Neural progenitor cell (in vitro differentiated cells): Measurements from ENCODE around the gene HIVEP2. TPM values are rescaled to one million over a fixed set of nuclear protein-coding genes. Genes with fewer than 3 reads are reported as not detected.

Experiments
- DNase-seq: peaks from one replicate; pipeline ENCODE4 v3.0.0-alpha.2; 2016; ENCODE audit warnings: low spot score
- H2AFZ ChIP-seq: fragments of 200-600 bp; sonication (generic); replicated peaks from 2 replicates; pipeline ENCODE4 v1.6.1; 2016; ENCODE audit warnings: antibody characterized with exemption
- H3F3A ChIP-seq: fragments of 200-600 bp; sonication (generic); 2 replicates; pipeline ENCODE4 v1.6.1; 2016; ENCODE audit warnings: antibody characterized with exemption, low read depth
- H3K27ac ChIP-seq: fragments of 200-600 bp; sonication (generic); 2 replicates; pipeline ENCODE4 v1.5.1; 2016; ENCODE audit warnings: mild to moderate bottlenecking
- H3K27me3 ChIP-seq: fragments of 200-600 bp; sonication (generic); 2 replicates; pipeline ENCODE4 v1.6.1; 2016; ENCODE audit warnings: mild to moderate bottlenecking, moderate library complexity
- H3K36me3 ChIP-seq: fragments of 200-600 bp; sonication (generic); 2 replicates; pipeline ENCODE4 v1.5.1; 2016
- H3K4me1 ChIP-seq: fragments of 200-600 bp; sonication (generic); 2 replicates; pipeline ENCODE4 v1.6.1; 2016; ENCODE audit warnings: mixed run types
- H3K4me2 ChIP-seq: fragments of 200-600 bp; sonication (generic); 2 replicates; pipeline ENCODE4 v1.6.1; 2016
- H3K4me3 ChIP-seq: fragments of 200-600 bp; sonication (generic); 2 replicates; pipeline ENCODE4 v1.5.1; 2016
- H3K79me2 ChIP-seq: fragments of 200-600 bp; sonication (generic); 2 replicates; pipeline ENCODE4 v1.6.1; 2016; ENCODE audit warnings: low read depth
- H3K9ac ChIP-seq: fragments of 200-600 bp; sonication (generic); 2 replicates; pipeline ENCODE4 v1.6.1; 2016
- H3K9me3 ChIP-seq: fragments of 200-600 bp; sonication (generic); 2 replicates; pipeline ENCODE4 v1.5.1; 2016; ENCODE audit warnings: low read depth
- H4K20me1 ChIP-seq: fragments of 200-600 bp; sonication (generic); 2 replicates; pipeline ENCODE4 v1.6.1; 2016; ENCODE audit warnings: low read depth
- H3K27ac Mint-ChIP-seq: 3 replicates; pipeline ENCODE4 v1.8.0; 2021; ENCODE audit warnings: mixed read lengths
- H3K27me3 Mint-ChIP-seq: 2 replicates; pipeline ENCODE4 v1.8.0; 2022; ENCODE audit warnings: low read depth, mild to moderate bottlenecking, inconsistent platforms, moderate library complexity, mixed read lengths; ENCODE audit not compliant: insufficient read depth
- H3K36me3 Mint-ChIP-seq: 3 replicates; pipeline ENCODE4 v1.8.0; 2021; ENCODE audit warnings: mixed read lengths
- H3K4me1 Mint-ChIP-seq: 3 replicates; pipeline ENCODE4 v1.8.0; 2021; ENCODE audit warnings: mixed read lengths
- H3K4me3 Mint-ChIP-seq: 3 replicates; pipeline ENCODE4 v1.8.0; 2021; ENCODE audit warnings: mild to moderate bottlenecking, moderate library complexity, mixed read lengths
- H3K9me3 Mint-ChIP-seq: 3 replicates; pipeline ENCODE4 v1.8.0; 2020; ENCODE audit warnings: mixed read lengths
- EZH2 ChIP-seq: fragments of 200-600 bp; sonication (generic); IDR thresholded peaks from 2 replicates; pipeline ENCODE4 v1.6.1; 2017; ENCODE audit warnings: antibody characterized with exemption, mild to moderate bottlenecking, moderate library complexity
- EZH2phosphoT487 ChIP-seq: fragments of 200-600 bp; sonication (generic); IDR thresholded peaks from 2 replicates; pipeline ENCODE4 v1.6.1; 2017; ENCODE audit warnings: antibody characterized with exemption
- total RNA-seq: library from RNA; depleted of rRNA; stranded (reverse); fragments of >200 nt; gene quantifications from 2 replicates; pipeline ENCODE4 v1.2.3, GENCODE V29; 2015; ENCODE audit warnings: low replicate concordance
- TF ChIP-seq, protein P1 (sequence below): fragments of 200-600 bp; sonication (generic); IDR thresholded peaks from 2 replicates; pipeline ENCODE4 v1.5.1; 2017; ENCODE audit warnings: antibody characterized with exemption, mild to moderate bottlenecking

HIVEP2 gene
- total RNA-seq, 1 donor from 2014 or later: 2.1 TPM

DNA sequence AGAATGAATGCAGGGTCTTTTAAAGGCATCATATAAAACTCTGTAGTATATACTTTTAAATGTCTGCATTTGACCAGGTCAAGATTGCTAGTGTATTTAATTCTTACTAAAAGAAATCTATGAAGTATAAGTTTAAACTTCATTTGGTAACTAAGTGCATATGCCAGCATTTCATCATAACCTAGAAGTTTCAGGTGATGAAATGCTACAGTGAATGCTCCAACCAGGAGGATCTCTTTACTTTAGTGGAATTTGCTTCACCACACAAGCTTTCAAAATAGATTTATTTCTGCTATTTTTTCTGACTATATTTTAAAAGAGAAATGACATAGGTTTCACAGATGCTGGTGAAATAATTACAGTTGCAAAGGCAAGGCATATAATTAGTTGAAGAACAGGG is 141.9 kb downstream of the HIVEP2 start:
- Mint-ChIP-seq H3K27me3 (no peaks in the 10 kb centered on the region), H3K27ac (no peak overlapping the region), H3K36me3 (peaks cover 3% of the 10 kb centered on the region), H3K4me1 (peaks cover 3% of the 10 kb centered on the region), H3K9me3 (peaks cover 2% of the 10 kb centered on the region), H3K4me3 (no peak overlapping the region)
- no peak for DNase-seq
- no peak overlapping the region for H3K27ac ChIP-seq
- H3K4me3 ChIP-seq: no peak overlapping the region
- no peak overlapping the region for H3K9ac ChIP-seq
- no peaks in the 10 kb centered on the region for H3K27me3 ChIP-seq
- no peaks in the 10 kb centered on the region for H3F3A ChIP-seq
- TF ChIP-seq, protein P1, sequence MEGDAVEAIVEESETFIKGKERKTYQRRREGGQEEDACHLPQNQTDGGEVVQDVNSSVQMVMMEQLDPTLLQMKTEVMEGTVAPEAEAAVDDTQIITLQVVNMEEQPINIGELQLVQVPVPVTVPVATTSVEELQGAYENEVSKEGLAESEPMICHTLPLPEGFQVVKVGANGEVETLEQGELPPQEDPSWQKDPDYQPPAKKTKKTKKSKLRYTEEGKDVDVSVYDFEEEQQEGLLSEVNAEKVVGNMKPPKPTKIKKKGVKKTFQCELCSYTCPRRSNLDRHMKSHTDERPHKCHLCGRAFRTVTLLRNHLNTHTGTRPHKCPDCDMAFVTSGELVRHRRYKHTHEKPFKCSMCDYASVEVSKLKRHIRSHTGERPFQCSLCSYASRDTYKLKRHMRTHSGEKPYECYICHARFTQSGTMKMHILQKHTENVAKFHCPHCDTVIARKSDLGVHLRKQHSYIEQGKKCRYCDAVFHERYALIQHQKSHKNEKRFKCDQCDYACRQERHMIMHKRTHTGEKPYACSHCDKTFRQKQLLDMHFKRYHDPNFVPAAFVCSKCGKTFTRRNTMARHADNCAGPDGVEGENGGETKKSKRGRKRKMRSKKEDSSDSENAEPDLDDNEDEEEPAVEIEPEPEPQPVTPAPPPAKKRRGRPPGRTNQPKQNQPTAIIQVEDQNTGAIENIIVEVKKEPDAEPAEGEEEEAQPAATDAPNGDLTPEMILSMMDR: no peak
- no peak for TF ChIP-seq EZH2
- no peak for TF ChIP-seq EZH2phosphoT487
- H3K9me3 ChIP-seq: no peaks in the 10 kb centered on the region
- H4K20me1 ChIP-seq: no peaks in the 10 kb centered on the region
- no peak overlapping the region for H3K4me2 ChIP-seq
- H3K4me1 ChIP-seq: no peaks in the 10 kb centered on the region
- H3K36me3 ChIP-seq: no peaks in the 10 kb centered on the region
- no peak overlapping the region for H2AFZ ChIP-seq
- no peaks in the 10 kb centered on the region for H3K79me2 ChIP-seq

DNA sequence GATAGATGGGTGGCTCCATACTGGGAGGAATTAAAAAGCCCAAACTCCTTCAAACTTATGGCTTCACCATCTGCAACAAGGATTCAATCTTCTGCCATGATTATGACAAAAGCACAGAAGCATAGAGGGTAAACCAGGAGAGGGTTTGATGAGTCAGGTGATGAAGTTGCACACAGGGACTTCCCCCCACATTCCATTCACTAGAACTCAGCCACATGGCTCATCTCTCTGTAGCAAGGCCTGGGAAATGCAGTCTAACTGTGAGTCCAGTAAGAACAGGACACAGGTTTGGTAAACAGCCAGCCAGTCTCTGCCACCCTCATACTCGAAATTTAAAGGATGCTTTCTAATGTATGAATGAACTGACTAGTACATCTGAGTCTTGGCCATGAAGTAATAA is 142.9 kb downstream of the HIVEP2 start:
- no peak overlapping the region for H3K4me3 Mint-ChIP-seq
- H3K4me3 ChIP-seq: no peak overlapping the region
- no peak overlapping the region for H3K27ac Mint-ChIP-seq
- no peak overlapping the region for H2AFZ ChIP-seq
- no peaks in the 10 kb centered on the region for H3K4me1 ChIP-seq
- H3F3A ChIP-seq: no peaks in the 10 kb centered on the region
- no peaks in the 10 kb centered on the region for H3K27me3 Mint-ChIP-seq
- H3K9me3 Mint-ChIP-seq: no peaks in the 10 kb centered on the region
- TF ChIP-seq EZH2 (no peak), EZH2phosphoT487 (no peak)
- TF ChIP-seq, protein P1: no peak
- H4K20me1 ChIP-seq: no peaks in the 10 kb centered on the region
- H3K36me3 ChIP-seq: no peaks in the 10 kb centered on the region
- H3K27ac ChIP-seq: no peak overlapping the region
- H3K9ac ChIP-seq: no peak overlapping the region
- H3K9me3 ChIP-seq: no peaks in the 10 kb centered on the region
- no peaks in the 10 kb centered on the region for H3K79me2 ChIP-seq
- no peaks in the 10 kb centered on the region for H3K27me3 ChIP-seq
- DNase-seq: no peak
- no peak overlapping the region for H3K4me2 ChIP-seq
- H3K4me1 Mint-ChIP-seq: no peaks in the 10 kb centered on the region
- peaks cover 3% of the 10 kb centered on the region for H3K36me3 Mint-ChIP-seq

DNA sequence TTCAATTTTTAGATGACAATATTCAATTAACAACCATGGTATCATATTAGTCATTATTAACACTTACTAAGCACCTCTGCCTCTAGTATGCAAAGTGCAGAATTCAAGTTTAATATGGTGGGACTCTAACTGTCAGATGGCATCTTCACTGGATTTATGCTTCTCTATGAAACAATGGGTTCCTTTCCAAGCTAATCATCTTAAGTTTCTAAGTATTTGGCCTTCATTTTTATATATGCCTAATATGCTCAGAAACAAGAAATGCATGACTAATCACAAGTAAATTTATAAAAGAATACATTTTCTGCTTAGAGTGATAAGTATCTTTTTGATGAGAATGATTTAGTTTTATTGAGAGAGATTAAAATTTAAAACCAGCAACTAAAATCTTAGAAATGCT is 144.7 kb downstream of the HIVEP2 start:
- Histone ChIP-seq H3K79me2 (no peaks in the 10 kb centered on the region), H3F3A (no peaks in the 10 kb centered on the region), H3K4me1 (no peaks in the 10 kb centered on the region), H3K4me3 (no peak overlapping the region), H3K9ac (no peak overlapping the region), H3K9me3 (no peaks in the 10 kb centered on the region), H3K27ac (no peak overlapping the region), H2AFZ (no peak overlapping the region), H4K20me1 (no peaks in the 10 kb centered on the region), H3K27me3 (no peaks in the 10 kb centered on the region), H3K4me2 (no peak overlapping the region), H3K36me3 (no peaks in the 10 kb centered on the region)
- no peaks in the 10 kb centered on the region for H3K27me3 Mint-ChIP-seq
- no peak overlapping the region for H3K27ac Mint-ChIP-seq
- TF ChIP-seq EZH2phosphoT487: no peak
- TF ChIP-seq, protein P1: no peak
- no peak for DNase-seq
- no peaks in the 10 kb centered on the region for H3K4me1 Mint-ChIP-seq
- no peak overlapping the region for H3K4me3 Mint-ChIP-seq
- no peaks in the 10 kb centered on the region for H3K36me3 Mint-ChIP-seq
- no peaks in the 10 kb centered on the region for H3K9me3 Mint-ChIP-seq

- Histone ChIP-seq H3K36me3 (no peaks in the 10 kb centered on the region), H3K9me3 (no peaks in the 10 kb centered on the region), H3K27ac (no peak overlapping the region), H2AFZ (no peak overlapping the region), H3K4me1 (no peaks in the 10 kb centered on the region), H4K20me1 (no peaks in the 10 kb centered on the region), H3F3A (no peaks in the 10 kb centered on the region), H3K79me2 (no peaks in the 10 kb centered on the region), H3K9ac (no peak overlapping the region), H3K4me2 (no peak overlapping the region), H3K27me3 (no peaks in the 10 kb centered on the region), H3K4me3 (no peak overlapping the region)
- H3K27me3 Mint-ChIP-seq: no peaks in the 10 kb centered on the region
- H3K4me3 Mint-ChIP-seq: no peak overlapping the region
- no peaks in the 10 kb centered on the region for H3K9me3 Mint-ChIP-seq
- no peak for DNase-seq
- no peak overlapping the region for H3K27ac Mint-ChIP-seq
- TF ChIP-seq EZH2phosphoT487 (no peak), EZH2 (no peak)
- TF ChIP-seq, protein P1: no peak
- H3K4me1 Mint-ChIP-seq: no peaks in the 10 kb centered on the region
- no peaks in the 10 kb centered on the region for H3K36me3 Mint-ChIP-seq
Measured at GRCh38 chr6:142799639-142800038, 145.3 kb downstream of the HIVEP2 start.
